ENCODE measurements around the gene DOCK6.

Gene DOCK6

GRCh38 chr19:11204076-11204602 is 58.2 kb downstream of the DOCK6 start:
- H3K4me3 ChIP-seq (ENCODE audit: low read depth, low read length), result no peak overlapping the region
- no peaks in the 10 kb centered on the region for H3K36me3 ChIP-seq
- H3K27ac ChIP-seq, result no peak overlapping the region
- no peaks in the 10 kb centered on the region for H3K9me3 ChIP-seq (ENCODE audit: severe bottlenecking)
- H3K27me3 ChIP-seq (ENCODE audit: insufficient read depth, low read depth, severe bottlenecking), result no peaks in the 10 kb centered on the region
- DNase-seq, result no peak
- no peak for TF ChIP-seq CTCF (IDR thresholded peaks at IDR 0.05; ENCODE audit: low read depth, low read length)

- Histone ChIP-seq H3K27me3 (ENCODE audit: insufficient read depth, low read depth, severe bottlenecking) (no peaks in the 10 kb centered on the region), H3K4me3 (ENCODE audit: low read depth, low read length) (no peak overlapping the region), H3K27ac (no peak overlapping the region), H3K36me3 (no peaks in the 10 kb centered on the region), H3K9me3 (ENCODE audit: severe bottlenecking) (no peaks in the 10 kb centered on the region)
- TF ChIP-seq CTCF (IDR thresholded peaks at IDR 0.05; ENCODE audit: low read depth, low read length), result peak; percentile 91
- DNase-seq, result peak; percentile 64
Measured at GRCh38 chr19:11203194-11204075, 58.9 kb downstream of the DOCK6 start.

- Histone ChIP-seq H3K9me3 (ENCODE audit: severe bottlenecking) (no peaks in the 10 kb centered on the region), H3K27me3 (ENCODE audit: insufficient read depth, low read depth, severe bottlenecking) (no peaks in the 10 kb centered on the region), H3K4me3 (ENCODE audit: low read depth, low read length) (no peak overlapping the region), H3K27ac (peak overlapping the region; percentile 8; the same call in 1 of the 2 replicates), H3K36me3 (no peaks in the 10 kb centered on the region)
- no peak for TF ChIP-seq CTCF (IDR thresholded peaks at IDR 0.05; ENCODE audit: low read depth, low read length)
- peak; percentile 27 for DNase-seq
Measured at GRCh38 chr19:11202488-11203193, 59.7 kb downstream of the DOCK6 start.

GRCh38 chr19:11201791-11202190 is 60.5 kb downstream of the DOCK6 start:
- H3K9me3 ChIP-seq (ENCODE audit: severe bottlenecking), result no peaks in the 10 kb centered on the region
- TF ChIP-seq CTCF (IDR thresholded peaks at IDR 0.05; ENCODE audit: low read depth, low read length), result no peak
- no peaks in the 10 kb centered on the region for H3K36me3 ChIP-seq
- no peaks in the 10 kb centered on the region for H3K27me3 ChIP-seq (ENCODE audit: insufficient read depth, low read depth, severe bottlenecking)
- H3K27ac ChIP-seq, result no peak overlapping the region
- H3K4me3 ChIP-seq (ENCODE audit: low read depth, low read length), result no peak overlapping the region
- no peak for DNase-seq

GRCh38 chr19:11200931-11201330 is 61.4 kb downstream of the DOCK6 start:
- Histone ChIP-seq H3K9me3 (ENCODE audit: severe bottlenecking) (no peaks in the 10 kb centered on the region), H3K27ac (no peak overlapping the region), H3K27me3 (ENCODE audit: insufficient read depth, low read depth, severe bottlenecking) (no peaks in the 10 kb centered on the region), H3K36me3 (no peaks in the 10 kb centered on the region), H3K4me3 (ENCODE audit: low read depth, low read length) (no peak overlapping the region)
- no peak for DNase-seq
- TF ChIP-seq CTCF (IDR thresholded peaks at IDR 0.05; ENCODE audit: low read depth, low read length), result no peak
